Peyer's patch (tissue), 4 donors: ENCODE measurements around the gene SEMA3D. TPM values are rescaled to one million over a fixed set of nuclear protein-coding genes. Genes with fewer than 3 reads are reported as not detected.

Experiments
- DNase-seq, 3 donors: peaks; one replicate each; pipeline ENCODE4 v3.0.0-alpha.2; 2017 to 2019
- H3K27ac ChIP-seq, 4 donors: fragments of 200-600 bp; sonication (generic); one replicate each; pipeline ENCODE4 v1.5.1; 2016 to 2019
- H3K27me3 ChIP-seq, 2 donors: fragments of 200-600 bp; sonication (generic); one replicate each; pipeline ENCODE4 v1.5.1; 2019
- H3K36me3 ChIP-seq, 3 donors: fragments of 200-600 bp; sonication (generic); one replicate each; pipeline ENCODE4 v1.5.1; 2016 to 2019
- H3K4me1 ChIP-seq, 4 donors: fragments of 200-600 bp; sonication (generic); one replicate each; pipeline ENCODE4 v1.5.1; 2016 to 2019
- H3K4me3 ChIP-seq, 4 donors: fragments of 200-600 bp; sonication (generic); 1 replicate in 3 of 4; 2 replicates in 1 of 4; pipeline ENCODE4 v1.5.1; 2016 to 2019; ENCODE audit warnings: mild to moderate bottlenecking in 1 of 4
- H3K9me3 ChIP-seq, 4 donors: fragments of 200-600 bp; sonication (generic); one replicate each; pipeline ENCODE4 v1.5.1; 2016 to 2019; ENCODE audit warnings: mild to moderate bottlenecking in 1 of 4
- CTCF ChIP-seq, 6 experiments: fragments of 450-650 bp in 4 of 6; fragments of 200-600 bp in 2 of 6; sonication (generic) in 1 of 6; IDR thresholded peaks; one replicate each; pipeline ENCODE4 v1.5.1; 2017 to 2019; ENCODE audit warnings: antibody characterized with exemption in 6 of 6, mild to moderate bottlenecking in 3 of 6, moderate library complexity in 1 of 6
- POLR2A ChIP-seq, 2 donors: fragments of 450-650 bp; IDR thresholded peaks; one replicate each; pipeline ENCODE4 v1.5.1; 2017; ENCODE audit warnings: antibody characterized with exemption in 2 of 2, mild to moderate bottlenecking in 2 of 2, moderate library complexity in 2 of 2
- total RNA-seq, 4 donors: library from RNA; depleted of rRNA; stranded (reverse); fragments of >200 nt; gene quantifications; one replicate each; pipeline ENCODE4 v1.1.0, GENCODE V29; 2016

The SEMA3D gene
- total RNA-seq, 4 donors from 2014 or later = 4.5 to 7.6 (median 6.5) TPM

- Histone ChIP-seq H3K4me1 (no peaks in the 10 kb centered on the region), H3K9me3 (no peaks in the 10 kb centered on the region), H3K36me3 (no peaks in the 10 kb centered on the region), H3K4me3 (no peak overlapping the region), H3K27ac (no peak overlapping the region), H3K27me3 (no peaks in the 10 kb centered on the region)
- TF ChIP-seq CTCF (IDR thresholded peaks at IDR 0.05) (no peak), POLR2A (IDR thresholded peaks at IDR 0.05) (no peak)
- DNase-seq = no peak
These were observed 60.5 kb downstream of the SEMA3D start for GRCh38 chr7:85126383-85126782.

GRCh38 chr7:85125651-85126131, 61.2 kb downstream of the SEMA3D start:
- no peak overlapping the region for H3K27ac ChIP-seq
- no peaks in the 10 kb centered on the region for H3K27me3 ChIP-seq
- H3K9me3 ChIP-seq = no peaks in the 10 kb centered on the region
- DNase-seq = no peak
- H3K4me3 ChIP-seq = no peak overlapping the region
- TF ChIP-seq POLR2A (IDR thresholded peaks at IDR 0.05) (no peak), CTCF (IDR thresholded peaks at IDR 0.05) (no peak)
- H3K36me3 ChIP-seq = no peaks in the 10 kb centered on the region
- no peaks in the 10 kb centered on the region for H3K4me1 ChIP-seq

- DNase-seq = no peak
- Histone ChIP-seq H3K27ac (no peak overlapping the region), H3K36me3 (no peaks in the 10 kb centered on the region), H3K4me3 (no peak overlapping the region), H3K27me3 (no peaks in the 10 kb centered on the region), H3K4me1 (no peaks in the 10 kb centered on the region), H3K9me3 (no peaks in the 10 kb centered on the region)
- no peak for TF ChIP-seq CTCF (IDR thresholded peaks at IDR 0.05)
- TF ChIP-seq POLR2A (IDR thresholded peaks at IDR 0.05) = no peak
These were observed 61.7 kb downstream of the SEMA3D start for GRCh38 chr7:85125176-85125575.

- TF ChIP-seq POLR2A (IDR thresholded peaks at IDR 0.05) (no peak), CTCF (IDR thresholded peaks at IDR 0.05) (no peak)
- DNase-seq = no peak
- H3K9me3 ChIP-seq = no peaks in the 10 kb centered on the region
- H3K27ac ChIP-seq = no peak overlapping the region
- no peaks in the 10 kb centered on the region for H3K27me3 ChIP-seq
- H3K36me3 ChIP-seq = no peaks in the 10 kb centered on the region
- H3K4me1 ChIP-seq = no peaks in the 10 kb centered on the region
- H3K4me3 ChIP-seq = no peak overlapping the region
These were observed 66.9 kb downstream of the SEMA3D start for GRCh38 chr7:85119934-85120333.

GRCh38 chr7:85115862-85116261, 71.0 kb downstream of the SEMA3D start:
- Histone ChIP-seq H3K27me3 (no peaks in the 10 kb centered on the region), H3K4me3 (no peak overlapping the region), H3K9me3 (no peaks in the 10 kb centered on the region), H3K27ac (no peak overlapping the region), H3K36me3 (no peaks in the 10 kb centered on the region), H3K4me1 (no peaks in the 10 kb centered on the region)
- TF ChIP-seq CTCF (IDR thresholded peaks at IDR 0.05) (no peak), POLR2A (IDR thresholded peaks at IDR 0.05) (no peak)
- DNase-seq = no peak

- no peak for TF ChIP-seq CTCF (IDR thresholded peaks at IDR 0.05)
- TF ChIP-seq POLR2A (IDR thresholded peaks at IDR 0.05) = no peak
- H3K36me3 ChIP-seq = no peaks in the 10 kb centered on the region
- no peaks in the 10 kb centered on the region for H3K4me1 ChIP-seq
- no peaks in the 10 kb centered on the region for H3K27me3 ChIP-seq
- no peaks in the 10 kb centered on the region for H3K9me3 ChIP-seq
- H3K27ac ChIP-seq = no peak overlapping the region
- DNase-seq = no peak
- no peak overlapping the region for H3K4me3 ChIP-seq
These were observed 71.8 kb downstream of the SEMA3D start for GRCh38 chr7:85115006-85115405.
